ENCODE data around the gene SMU1.

- no peak for TF ChIP-seq CTCF (IDR thresholded peaks at IDR 0.05)
- TF ChIP-seq POLR2AphosphoS5 (IDR thresholded peaks at IDR 0.05) = no peak
- TF ChIP-seq POLR2A (IDR thresholded peaks at IDR 0.05) = no peak
These were observed 43.6 kb downstream of the SMU1 start for GRCh38 chr9:33032865-33033264.
